ENCODE data around the gene SHROOM2.

SHROOM2 gene

GRCh38 chrX:9866633-9867032 is 80.4 kb downstream of the SHROOM2 start:
- no peak for DNase-seq

- no peak for DNase-seq
Measured at GRCh38 chrX:9867226-9867625, 81.0 kb downstream of the SHROOM2 start.

DNA sequence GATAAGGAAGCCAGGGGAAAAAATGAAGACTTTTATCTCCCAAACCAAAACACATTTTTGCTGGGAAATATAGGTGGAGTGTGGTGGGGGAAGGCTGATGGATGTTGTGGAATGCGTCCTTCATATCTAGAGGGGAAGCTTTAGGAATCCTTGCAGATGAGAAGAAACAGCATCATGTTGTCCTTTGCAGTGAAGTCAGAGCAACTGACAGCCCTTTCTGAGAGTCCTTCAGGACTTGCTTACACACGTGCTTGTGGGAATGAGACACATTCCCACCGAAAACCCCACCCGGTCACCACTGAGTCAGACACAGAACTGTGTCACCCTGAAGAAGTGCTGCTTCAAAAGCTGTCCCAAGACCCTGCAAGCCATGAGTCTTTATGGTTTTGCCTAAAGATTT is 81.5 kb downstream of the SHROOM2 start:
- DNase-seq: no peak

GRCh38 chrX:9871701-9872268 is 85.6 kb downstream of the SHROOM2 start:
- no peak for DNase-seq

DNA sequence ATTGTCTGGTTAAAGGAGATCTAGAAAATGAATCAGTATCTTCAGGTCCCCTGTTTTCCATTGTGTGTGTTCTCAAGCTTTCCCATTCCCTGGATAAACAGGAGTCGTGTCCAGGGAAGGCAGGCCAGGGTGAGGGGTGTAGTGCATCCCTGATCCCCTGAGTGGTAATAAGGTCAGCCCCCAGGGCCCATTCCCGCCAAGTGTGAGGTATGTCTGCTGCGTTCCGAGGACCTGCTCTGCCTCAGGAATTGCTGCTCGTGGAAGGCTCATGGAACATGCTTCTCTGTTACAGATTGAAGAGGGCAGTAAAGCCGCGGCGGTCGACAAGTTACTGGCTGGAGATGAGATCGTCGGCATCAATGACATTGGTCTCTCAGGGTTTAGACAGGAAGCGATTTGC is 87.1 kb downstream of the SHROOM2 start:
- DNase-seq: no peak

DNA sequence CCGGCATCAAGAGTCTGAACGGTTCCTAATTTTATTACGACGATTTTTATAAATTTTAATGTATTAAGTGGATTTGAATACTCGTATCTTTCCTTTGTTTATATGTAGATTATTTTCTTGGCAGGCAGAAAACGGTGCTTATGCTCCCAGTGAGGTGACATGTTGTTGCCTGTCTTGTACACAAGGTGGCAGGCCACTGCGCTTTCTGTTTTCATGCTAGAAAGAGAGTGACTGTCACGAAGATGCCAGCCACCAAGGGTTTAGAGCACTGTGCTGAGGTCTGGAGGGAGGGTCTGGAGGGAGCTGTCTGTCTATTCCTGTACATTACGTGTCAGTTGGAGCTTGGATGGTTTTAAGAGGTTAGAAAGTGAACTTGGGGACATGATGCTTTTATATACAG is 87.7 kb downstream of the SHROOM2 start:
- no peak for DNase-seq

GRCh38 chrX:9874483-9874882 is 88.3 kb downstream of the SHROOM2 start:
- no peak for DNase-seq

GRCh38 chrX:9875801-9876200 is 89.6 kb downstream of the SHROOM2 start:
- DNase-seq: no peak

DNA sequence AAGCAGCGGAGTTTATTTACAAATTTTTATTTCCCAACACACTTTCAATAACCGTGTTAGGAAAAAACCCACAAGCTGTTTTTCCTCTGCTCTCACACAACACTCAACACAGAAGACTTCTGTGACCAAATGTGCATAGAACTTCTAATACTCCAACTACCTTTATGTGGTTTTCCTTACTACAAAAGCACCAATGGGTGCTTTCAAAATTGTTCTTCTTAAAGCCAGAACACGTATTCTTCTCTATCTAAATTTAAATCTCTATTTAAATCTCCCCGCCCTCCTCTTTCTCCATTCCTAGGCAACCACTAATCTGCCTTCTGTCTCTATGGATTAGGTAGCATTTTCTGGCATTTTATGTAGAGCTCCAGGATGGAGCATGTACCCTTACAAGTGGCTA is 90.0 kb downstream of the SHROOM2 start:
- DNase-seq: no peak

DNA sequence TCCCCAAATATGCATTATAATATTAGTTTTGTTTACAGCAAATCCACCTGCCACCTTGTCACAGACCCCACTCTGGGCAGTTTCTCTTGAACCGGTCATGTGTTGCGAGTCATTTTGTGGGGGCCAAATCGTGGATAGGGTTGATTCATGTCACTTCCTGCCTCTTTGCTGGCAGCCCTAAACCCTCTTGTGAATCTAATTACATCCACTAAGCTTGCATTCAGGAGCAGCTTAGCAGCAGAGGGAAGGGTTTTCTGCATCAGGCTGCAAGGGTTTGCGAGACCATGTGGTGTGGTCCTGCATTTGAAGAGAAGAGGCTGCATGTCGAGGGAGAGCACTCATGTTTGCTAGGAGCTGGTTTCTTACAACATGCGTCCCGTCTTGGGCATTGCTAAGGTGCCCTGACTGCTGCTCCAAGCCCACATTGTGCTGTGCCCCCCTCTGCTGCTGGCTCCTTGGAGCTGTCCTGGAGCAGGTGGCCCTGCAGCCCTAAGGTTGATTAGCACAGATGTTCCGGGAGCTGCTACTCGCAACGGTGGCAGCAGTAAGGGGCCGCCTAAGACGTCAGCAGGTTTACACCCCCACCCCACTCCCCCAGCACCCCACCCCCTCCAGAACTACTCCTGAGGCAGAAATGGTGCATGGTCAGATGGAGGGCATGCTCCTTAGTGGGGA is 92.1 kb downstream of the SHROOM2 start:
- peak; percentile 65 for DNase-seq

DNA sequence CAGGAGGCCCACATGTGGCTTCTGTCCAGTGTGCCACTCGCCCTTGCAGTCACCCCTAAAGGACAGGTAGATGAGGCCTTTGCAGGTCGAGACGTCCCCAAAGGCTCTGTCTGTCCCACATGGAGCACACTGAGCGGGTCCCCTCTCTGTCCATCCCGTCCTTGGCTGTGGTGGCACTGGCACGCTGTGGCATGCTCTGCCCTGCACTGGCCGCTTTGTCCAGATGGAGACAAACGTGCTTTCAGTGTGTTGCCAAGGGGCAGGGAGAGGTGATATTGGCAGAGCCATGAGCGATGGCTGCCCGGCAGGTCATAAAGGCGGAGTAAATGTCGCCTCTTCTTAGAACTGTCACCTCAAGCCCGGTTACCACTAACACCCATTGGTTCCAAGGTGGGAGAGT is 94.0 kb downstream of the SHROOM2 start:
- DNase-seq: no peak

DNA sequence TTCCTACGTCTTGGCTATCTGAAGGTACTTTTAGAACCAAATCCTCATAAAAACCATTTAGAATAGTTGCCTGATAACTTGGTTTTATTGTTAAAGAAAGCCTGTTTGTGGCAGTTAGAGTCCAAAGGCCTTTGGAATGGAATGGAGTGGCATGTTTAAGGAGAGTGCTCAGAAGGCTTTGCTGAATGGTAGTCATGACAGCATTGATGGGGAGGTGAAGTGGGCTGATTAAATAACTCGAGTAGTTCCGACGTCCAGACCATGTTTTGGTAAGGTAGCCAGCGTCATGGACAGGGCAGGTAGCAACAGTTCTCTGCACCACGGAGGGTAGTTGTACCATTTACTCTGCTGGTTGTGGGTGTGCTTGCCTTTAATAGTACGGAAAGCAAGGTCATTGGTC is 94.6 kb downstream of the SHROOM2 start:
- no peak for DNase-seq

- DNase-seq: no peak
Measured at GRCh38 chrX:9882669-9883446, 96.6 kb downstream of the SHROOM2 start.

DNA sequence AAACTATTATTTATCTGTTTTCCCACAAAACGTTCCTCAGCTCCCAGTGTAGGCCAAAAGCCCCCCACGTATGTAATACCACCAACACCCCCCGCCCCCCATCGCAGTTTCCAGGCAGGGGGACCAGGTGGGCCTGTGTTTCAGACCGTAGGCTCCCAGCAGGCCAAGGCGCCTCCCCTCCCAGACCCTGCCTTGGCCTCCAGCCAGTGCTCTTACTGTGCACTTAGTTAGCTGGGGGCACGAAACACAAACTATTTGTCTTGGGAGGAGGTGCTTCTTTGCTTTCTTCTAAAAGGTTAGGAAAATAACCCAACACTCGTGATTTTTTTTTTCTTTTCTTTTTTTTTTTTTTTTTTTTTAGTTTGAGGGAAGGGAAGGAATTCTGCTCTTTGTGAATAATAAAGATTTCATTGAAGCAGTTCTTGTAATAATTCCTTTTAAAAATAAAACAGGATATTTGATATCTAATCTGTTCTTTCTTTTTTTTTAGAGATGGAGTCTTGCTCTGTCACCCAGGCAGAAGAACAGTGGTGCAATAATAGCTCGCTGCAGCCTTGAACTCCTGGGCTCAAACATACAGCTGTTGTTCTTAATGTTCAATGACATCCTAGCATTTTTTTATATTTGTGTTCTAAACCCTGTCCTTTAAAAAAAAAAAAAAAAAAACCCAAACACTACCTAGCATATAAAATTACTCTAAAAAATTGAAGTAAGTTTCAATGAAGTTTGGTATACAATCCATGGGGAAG is 98.0 kb downstream of the SHROOM2 start:
- no peak for DNase-seq

DNA sequence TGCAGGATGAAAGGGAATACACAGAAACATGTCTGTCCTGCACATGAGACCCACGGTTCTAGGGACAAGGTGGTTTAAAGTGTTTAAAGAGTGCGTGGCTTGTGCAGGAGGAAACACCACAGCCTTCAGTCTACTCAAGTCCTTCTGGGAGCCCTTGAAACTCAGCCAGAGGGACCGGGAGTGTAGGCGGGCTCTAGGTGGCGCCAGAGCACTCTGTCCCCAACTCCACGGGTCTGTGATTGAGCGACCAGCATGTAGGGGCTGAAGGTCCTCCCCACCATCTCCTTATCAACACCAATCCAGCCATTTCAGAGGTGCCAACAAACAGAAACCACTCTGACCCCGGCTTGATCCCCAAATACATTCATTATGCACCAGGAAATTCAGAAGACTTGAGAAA is 98.9 kb downstream of the SHROOM2 start:
- DNase-seq: peak; percentile 32

DNA sequence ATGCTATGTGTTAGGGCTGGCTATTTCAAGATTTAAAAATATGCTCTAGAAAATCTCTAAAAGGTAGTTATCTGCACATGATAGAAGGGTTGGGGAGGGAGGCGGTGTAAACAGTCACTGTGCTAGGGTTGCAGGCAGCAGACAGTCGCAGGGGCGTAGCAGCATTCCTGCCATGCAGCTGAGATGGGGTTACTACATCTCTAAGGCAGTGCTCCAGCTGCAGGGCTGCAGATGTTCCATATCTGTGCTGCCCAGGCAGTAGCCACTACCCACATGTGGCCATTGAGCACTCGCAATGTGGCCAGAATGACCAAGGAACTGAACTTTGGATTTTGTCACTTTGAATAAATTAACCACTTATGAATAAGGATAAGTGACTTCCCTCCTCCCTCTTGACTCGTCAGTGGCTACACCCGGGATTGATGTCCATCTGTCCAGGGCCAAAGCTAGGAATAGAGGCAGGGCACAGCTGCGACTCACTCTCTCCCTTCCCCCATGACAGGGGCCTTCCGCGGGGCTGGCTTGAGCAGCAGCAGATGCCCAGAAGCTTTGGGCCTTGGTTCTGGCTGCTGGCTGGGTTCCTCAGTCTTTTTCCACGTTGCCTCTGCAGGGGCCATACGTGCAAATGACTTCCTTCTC is 101.5 kb downstream of the SHROOM2 start:
- DNase-seq: no peak

DNA sequence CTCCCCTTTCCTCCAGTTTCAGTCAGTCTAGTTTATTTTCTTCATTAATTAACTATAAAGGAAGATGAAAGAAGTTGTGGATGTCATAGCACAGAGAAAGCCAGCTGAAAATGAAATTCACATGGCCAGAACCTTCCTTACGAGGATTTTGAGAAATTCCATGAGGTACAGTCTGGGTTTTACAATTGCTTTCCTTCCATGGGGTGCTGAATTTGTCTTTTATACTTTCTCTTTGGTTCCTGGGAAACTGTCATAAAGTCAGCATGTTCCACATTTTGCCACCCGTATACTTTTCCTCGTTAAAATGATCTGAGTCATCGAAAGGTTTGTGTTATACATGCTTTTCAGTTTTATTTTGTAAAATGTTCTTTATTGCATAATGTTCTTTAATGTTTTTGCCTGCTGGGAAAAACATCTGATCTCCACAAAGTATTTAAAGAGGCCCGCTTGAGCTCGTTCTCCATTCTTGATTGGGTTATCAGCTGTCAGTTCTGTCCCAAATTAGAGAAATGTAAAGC is 102.8 kb downstream of the SHROOM2 start:
- no peak for DNase-seq

- no peak for DNase-seq
Measured at GRCh38 chrX:9890681-9891091, 104.5 kb downstream of the SHROOM2 start.

GRCh38 chrX:9895225-9895912 is 109.1 kb downstream of the SHROOM2 start:
- DNase-seq: no peak

DNA sequence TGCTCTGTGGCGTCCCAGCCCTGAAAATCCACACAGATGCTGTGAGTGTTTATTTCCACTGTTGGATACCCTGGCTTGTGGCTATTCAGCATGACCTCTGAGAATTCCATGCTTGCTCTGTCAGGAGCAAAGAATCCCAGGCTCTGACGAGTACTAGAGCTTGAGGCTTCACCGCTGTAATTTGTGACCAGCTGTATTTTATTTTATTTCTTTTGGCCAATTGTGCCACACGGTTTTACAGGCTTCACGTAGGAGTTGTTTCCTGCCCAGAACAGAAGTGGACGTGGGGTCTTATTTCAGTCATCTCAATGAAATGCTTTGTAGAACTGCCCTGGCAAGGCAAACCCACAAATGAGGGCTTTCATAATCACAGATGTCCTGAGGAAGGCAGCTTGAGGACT is 111.5 kb downstream of the SHROOM2 start:
- no peak for DNase-seq

GRCh38 chrX:9899640-9900111 is 113.4 kb downstream of the SHROOM2 start:
- no peak for DNase-seq

- no peak for DNase-seq
Measured at GRCh38 chrX:9902656-9903055, 116.4 kb downstream of the SHROOM2 start.

All from NCI-H1436 (cell line).